ENCODE measurements around the gene MIPEP.
A peak's percentile ranks its signal among the peaks of the same experiment; 100 is the strongest.

Gene MIPEP

DNA sequence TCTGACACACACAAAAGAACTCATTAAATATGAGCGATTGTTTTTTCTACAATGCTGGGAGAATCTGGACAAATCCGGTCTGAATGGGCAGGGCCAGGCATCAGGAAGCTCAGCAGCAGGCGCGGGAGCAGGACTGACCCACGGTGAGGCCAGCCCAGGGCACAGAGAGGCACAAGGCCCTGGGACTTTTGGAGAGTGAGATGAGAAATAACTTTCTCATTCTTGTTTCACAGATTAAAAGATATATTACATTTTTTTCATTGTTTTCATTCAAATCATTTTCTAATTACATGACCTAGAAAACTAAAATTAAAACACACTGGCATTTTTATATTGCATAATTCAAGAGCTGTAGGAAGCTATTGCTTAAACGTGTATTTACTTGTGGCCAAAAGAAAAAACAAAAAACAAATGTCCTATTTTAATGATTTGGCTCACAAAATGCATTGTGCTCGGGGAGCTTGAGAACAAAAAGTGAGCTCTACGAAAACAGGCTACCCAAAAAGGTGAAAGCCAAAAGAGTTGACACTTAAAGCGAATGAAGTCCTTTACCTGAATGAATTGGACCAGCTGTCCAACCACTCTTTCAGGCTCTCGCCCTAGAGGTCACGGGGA lies 185.8 kb downstream of the MIPEP start:
- DNase-seq, result no peak

DNA sequence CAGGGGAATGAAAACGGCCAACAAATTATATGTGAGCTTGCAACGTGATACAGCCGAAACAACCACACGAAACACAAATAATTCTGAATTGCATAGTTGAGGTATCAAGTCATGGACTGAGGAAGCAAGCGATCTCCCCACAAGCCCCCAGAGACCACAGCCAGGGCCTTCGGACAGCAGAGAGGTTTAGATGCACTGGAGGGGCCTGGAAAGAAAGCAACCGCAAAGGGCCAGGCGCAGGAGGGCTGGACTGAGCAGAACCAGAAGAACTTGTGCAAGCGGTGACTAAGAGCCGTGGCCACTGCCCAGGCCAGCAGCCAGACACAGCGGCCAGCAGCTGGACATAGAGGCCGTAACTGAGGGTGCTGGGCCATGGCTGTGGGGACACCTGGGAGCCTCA lies 187.6 kb downstream of the MIPEP start:
- no peak for DNase-seq

DNA sequence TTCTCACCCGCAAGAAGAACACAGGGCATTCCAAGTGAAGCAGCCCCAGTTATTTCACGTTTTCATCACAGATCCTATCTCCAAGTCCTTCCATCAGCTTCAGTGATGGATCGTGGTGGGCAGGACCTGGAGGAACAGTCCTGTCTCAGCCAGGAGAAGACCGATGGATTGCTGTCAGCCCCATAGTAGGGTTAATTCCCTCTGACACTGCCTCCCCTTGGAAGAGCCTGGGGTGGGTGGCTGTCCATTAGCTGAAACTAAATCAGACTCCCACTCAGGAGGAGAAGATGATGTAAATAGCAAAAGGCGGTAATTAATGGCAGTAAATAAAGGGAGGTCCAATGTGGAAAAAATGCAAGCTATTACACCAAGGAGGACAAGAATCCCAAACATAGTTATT lies 188.0 kb downstream of the MIPEP start:
- DNase-seq, result no peak

DNA sequence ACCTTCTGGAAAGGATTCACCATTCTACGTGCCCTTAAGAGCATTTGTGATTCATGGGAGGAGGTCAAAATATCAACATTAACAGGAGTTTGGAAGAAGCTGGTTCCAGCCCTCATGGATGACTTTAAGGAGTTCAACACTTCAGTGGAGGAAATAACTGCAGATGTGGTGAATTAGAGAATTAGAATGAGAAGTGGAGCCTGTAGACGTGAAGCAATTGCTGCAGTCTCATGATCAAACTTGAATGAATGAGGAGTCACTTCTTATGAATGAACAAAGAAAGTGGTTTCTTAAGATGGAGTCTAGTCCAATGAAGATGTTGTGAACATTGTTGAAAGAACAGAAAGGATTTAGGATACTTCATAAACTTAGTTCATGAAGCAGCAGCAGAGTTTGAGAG lies 189.9 kb downstream of the MIPEP start:
- DNase-seq, result no peak

DNA sequence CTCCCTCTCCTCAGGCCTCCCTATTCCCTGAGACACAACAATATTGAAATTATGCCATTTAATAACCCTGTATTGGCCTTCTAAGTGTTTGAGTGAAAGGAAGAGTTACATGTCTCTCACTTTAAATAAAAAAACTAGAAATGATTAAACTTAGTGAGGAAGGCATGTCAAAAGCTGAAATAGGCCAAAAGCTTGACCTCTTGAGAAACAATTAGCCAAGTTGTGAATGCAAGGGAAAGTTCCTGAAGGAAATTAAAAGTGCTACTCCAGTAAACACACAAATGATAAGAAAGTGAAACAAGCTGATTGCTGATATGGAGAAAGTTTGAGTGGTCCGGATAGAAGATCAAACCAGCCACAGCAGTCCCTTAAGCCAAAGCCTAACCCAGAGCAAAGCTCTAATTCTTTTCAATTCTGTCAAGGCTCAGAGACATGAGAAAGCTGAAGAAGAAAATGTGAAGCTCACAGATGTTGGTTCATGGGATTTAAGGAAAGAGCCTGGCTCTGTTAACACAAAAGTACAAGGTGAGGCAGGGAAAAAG lies 191.4 kb downstream of the MIPEP start:
- DNase-seq, result no peak

DNA sequence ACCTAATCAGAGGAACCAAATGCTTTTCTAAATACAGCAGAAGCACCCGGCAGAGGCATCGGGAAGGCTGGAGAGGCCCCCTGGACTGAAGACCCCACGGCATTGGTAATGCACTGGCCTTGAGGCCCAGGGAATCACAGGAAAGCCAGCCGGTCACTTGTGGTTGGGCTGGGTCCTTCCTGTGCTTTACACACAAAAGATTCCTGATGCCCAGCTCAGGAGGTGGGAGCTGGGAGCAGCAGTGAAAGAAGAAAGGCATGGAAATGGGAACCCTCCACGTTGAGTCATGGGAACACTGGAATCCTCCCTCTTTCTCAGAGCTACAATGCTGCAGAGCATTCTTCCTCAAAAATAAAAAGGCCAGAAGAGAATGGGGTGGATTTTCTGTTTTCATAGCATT lies 192.6 kb downstream of the MIPEP start:
- DNase-seq, result no peak

DNA sequence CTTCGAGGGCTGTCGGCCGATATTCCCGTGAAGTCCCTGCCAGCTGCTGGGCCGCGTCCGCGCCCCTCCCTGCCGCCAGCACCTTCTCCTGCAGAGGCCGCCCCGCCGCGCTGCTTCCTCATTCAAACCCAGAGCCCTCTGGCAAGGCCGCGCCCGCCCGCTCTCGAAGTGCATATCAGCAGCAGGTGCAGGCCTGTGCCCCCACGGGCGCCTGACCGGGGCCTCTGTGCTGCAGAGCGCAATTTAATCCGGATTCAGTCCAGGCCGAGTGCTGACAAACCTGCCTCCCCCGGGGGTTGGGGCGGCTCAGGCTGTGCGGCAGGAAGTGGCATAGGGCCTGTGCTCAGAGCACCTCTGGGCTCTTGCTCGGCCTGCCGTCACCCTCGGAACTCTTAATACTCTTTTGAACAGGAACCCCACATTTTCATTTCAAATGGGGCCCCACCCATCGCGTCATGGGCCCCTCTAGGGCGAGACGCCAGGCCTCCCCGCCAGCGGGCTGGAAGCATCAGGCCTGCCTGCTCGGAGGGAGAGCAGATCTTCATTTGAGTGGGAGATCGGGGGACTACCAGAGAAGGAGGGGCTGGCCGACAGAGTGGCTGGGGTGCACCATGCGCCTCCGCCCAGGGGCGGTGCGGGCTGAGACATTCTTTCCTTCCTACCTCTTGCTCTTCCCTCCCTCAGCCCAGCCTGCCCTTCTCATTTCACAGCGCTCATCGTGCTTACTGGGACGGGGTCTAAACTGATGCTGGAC lies 193.3 kb downstream of the MIPEP start:
- DNase-seq, result peak; percentile 48 to 73

DNA sequence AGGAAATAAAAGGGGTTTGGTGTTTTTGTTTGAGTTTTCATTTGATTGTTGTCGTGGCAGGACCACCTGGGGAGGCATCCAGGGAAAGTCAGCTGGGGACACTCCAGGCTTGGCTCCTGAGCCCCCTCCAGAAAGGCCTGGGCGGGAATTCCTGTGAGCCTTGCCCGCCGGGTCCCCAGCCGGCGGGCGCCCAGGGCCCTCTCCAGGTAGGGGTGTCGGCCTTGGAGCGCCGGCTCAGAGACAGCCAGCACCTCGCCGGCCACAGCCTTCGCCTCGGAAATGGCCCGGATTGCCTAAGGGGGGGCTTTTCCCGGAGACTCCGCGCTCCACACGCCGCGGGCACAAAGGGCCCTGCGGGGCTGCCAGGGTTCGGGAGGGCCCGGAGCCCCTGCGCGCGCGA lies 194.0 kb downstream of the MIPEP start:
- DNase-seq, result no peak

DNA sequence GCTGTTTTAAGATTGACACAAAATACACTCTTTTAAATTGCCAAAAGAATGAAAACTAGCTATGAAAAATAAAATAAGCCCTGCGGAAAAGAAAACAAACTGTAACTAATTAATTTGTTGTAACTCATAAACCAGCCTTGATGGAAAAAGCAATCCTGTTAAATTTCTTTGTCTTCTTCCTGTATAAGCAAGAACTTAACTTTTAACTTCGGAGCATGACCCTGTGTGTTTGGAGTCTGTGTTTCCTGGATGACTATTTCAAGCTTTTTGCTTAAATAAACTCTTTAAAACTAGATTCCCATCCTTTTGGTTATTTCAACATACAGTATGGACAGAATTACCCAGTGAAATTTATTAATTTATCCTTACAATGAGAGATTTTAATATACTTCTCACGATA lies 196.4 kb downstream of the MIPEP start:
- DNase-seq, result no peak

DNA sequence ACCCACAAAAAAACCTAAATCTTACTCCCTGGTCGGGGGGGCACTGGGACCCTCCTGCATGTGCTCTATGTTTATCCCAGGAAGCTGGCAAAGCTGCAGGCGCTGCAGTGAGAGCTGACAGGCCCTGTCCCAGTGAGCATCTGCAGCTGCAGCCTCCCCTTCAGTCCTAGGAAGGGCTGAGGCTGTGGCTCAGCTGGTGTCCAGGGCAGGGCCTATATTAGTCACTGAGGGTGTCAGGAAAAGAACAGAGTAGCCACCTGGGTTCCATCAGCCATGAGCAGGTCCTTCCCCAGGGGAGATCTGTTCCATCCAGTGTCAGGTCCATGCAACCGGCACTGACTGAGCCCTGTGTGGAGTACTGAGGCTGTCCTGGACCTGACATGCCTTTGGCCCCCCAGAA lies 198.5 kb downstream of the MIPEP start:
- DNase-seq, result no peak

DNA sequence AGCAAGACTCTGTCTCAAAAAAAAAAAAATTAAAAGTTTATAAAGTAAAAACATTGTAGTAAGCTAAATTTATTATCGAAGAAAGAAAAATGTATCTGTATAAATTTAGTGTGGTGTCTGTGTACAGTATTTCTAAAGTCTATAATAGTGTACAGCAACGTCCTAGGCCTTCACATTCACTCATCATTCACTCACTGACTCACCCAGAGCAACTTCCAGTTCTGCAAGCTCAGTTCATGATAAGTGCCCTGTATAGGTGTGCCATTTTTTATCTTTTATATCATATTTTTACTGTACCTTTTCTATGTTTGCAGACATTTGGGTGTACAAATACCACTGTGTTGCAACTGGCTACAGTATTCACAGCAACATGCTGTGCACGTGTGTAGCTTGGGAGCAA lies 200.9 kb downstream of the MIPEP start:
- no peak for DNase-seq

DNA sequence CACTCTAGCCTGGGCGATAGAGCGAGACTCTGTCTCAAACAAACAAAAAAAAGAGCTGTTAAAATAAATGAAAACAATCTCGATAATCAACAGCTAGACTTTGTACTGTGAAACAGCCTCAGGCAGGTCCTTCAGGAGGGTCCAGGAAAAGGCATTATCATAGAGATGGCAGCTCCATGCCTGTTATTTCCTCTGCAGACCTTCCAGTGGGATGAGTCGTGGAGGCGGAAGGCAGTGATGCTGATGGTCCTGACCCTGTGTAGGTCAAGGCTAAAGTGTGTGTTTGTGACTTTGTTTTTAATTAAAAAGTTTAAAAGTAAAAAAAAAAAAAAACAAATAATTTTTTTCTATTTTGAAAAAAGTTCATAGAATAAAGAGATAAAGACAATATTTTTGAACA lies 201.6 kb downstream of the MIPEP start:
- DNase-seq, result no peak

DNA sequence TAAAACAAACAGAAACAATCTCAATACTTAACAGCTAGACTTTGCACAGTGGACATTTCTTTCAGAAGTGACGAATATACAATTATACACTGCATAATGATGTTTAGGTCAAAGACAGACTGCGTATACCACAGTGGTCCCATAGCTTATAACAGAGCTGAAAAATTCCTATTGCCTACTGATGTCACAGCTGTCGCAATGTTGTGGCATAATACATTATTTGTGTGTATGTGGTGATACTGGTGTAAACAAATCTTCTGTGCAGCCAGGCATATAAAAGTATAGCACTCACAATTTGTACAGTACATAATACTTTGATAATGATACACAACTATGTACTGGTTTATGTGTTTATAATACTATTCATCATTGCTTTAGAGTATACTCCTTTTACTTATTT lies 202.3 kb downstream of the MIPEP start:
- DNase-seq, result no peak

DNA sequence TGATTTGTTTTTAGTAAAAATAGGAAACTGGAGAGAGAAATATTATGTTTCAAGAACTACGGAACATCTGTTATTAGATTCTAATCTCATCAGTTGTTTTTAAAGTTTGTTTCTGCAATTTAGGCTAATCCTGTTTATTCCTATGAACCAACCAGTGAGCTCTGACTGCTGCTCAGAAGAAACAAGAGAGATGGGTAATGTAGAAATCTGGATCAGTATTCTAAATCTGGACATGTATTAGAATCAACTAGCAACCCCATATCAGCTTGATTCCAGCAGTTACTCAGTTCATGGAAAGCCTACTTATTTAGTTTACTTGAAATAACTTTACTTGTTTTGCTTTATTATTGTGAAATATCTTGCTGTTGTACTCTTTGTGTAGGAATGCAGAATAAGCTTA lies 203.8 kb downstream of the MIPEP start:
- DNase-seq, result no peak

DNA sequence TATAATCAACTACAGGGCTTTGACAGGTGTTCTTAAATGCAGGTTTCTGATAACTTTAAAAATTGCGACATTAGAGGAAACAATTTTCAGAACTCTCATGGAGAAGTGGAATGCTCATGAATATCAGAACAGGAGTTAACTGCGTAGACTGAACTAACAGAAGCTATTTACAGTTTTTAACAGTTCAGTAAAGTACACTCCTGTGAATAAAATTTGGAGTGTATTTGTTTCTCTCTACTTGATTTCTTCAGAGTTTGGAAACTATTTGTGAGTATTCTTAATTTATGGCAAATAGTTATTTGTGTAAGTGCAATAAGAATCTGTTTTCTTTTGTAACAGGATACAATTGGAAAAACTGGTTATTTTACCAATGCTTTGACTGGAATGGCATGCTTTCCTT lies 204.6 kb downstream of the MIPEP start:
- DNase-seq, result no peak

DNA sequence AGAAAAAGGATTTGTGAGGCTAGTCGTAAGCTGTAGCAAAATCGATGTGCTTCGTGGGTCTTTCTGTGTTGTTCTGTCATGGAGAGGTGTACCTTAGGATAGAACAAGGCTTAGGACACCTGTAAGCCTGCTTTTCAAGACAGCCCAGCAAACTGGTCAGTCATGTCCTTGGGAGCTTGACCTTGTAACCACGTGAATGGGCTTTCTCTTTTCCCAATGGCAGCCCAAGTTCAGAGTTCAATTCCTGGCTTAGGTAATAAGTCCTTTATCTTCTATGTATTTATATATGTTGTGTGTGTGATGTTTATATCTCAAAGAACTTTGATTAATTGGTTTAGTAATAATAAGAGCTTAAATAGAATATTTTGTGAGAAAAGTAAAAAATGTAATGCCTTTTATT lies 206.1 kb downstream of the MIPEP start:
- DNase-seq, result no peak

DNA sequence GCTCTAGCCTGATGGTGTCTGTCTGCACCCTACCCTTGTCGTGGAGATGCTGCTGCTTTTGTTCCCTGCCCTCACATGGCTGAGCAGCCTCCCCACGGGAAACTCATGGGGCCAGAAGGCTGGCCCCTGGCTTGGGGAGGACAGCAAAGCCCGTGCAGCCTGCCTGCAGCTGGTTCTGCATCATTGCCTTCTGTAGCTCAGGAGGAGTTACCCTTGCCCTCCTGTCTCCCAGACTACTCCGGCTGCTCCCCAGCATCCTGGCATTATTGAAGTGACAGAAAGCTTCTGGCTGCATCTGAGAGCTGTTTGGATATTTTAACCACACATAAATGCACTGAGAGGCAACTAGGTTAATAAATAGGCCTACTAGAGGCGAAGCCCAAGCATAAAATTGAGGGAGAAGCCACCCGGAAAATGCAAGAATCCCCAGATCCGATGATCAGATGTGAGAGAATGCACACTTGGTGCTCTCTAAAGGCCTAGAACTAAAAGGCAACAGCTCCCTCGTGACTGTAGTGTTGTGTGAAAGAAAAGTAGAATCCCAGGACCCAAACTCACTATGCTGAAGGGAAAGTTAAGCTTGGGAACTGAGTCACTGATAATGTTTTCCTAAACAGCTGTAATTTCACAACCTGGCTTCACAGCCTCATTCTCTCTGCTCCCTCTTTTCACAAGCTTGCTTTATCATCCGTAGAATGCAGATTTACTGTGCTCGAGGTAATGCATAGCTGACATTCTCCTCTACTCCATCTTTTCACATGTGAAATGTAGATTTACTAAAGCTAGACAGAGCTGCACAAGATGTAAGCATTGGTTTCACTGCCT lies 208.1 kb downstream of the MIPEP start:
- no peak for DNase-seq
